Memory B cell (primary cell): ENCODE data around the gene KLHL35.

ENCODE experiments used
- ATAC-seq: fragments of 150-1000 bp; cut with Tn5 transposase; 2 replicates; pipeline ENCODE4 v1.10.0; 2021; ENCODE audit warnings: low read depth, mild to moderate bottlenecking, moderate library complexity
- DNase-seq, 2 donors: peaks; one replicate each; pipeline ENCODE4 v3.0.0; 2022; ENCODE audit warnings: low spot score in 2 of 2
- H3K27ac Mint-ChIP-seq: one replicate; pipeline ENCODE4 v1.8.0; 2022; ENCODE audit warnings: mild to moderate bottlenecking, moderate library complexity, mixed read lengths
- H3K27me3 Mint-ChIP-seq: one replicate; pipeline ENCODE4 v1.8.0; 2022; ENCODE audit warnings: mixed read lengths
- H3K36me3 Mint-ChIP-seq: one replicate; pipeline ENCODE4 v1.8.0; 2022; ENCODE audit warnings: mild to moderate bottlenecking, mixed read lengths
- H3K4me1 Mint-ChIP-seq: one replicate; pipeline ENCODE4 v1.8.0; 2022; ENCODE audit warnings: mixed read lengths
- H3K4me3 Mint-ChIP-seq: one replicate; pipeline ENCODE4 v1.8.0; 2022; ENCODE audit warnings: mild to moderate bottlenecking, moderate library complexity, mixed read lengths
- H3K9me3 Mint-ChIP-seq: one replicate; pipeline ENCODE4 v1.8.0; 2022; ENCODE audit warnings: mixed read lengths

The KLHL35 gene

GRCh38 chr11:75473684-75474083 is 40.7 kb upstream of the KLHL35 start:
- no peak for DNase-seq
- Mint-ChIP-seq H3K36me3 (peaks cover 28% of the 10 kb centered on the region), H3K4me1 (peaks cover 19% of the 10 kb centered on the region), H3K4me3 (no peak overlapping the region), H3K9me3 (no peaks in the 10 kb centered on the region), H3K27ac (no peak overlapping the region), H3K27me3 (no peaks in the 10 kb centered on the region)
- ATAC-seq = no peak

GRCh38 chr11:75472081-75472732 is 39.2 kb upstream of the KLHL35 start:
- Mint-ChIP-seq H3K4me1 (peaks cover 22% of the 10 kb centered on the region), H3K4me3 (no peak overlapping the region), H3K27me3 (no peaks in the 10 kb centered on the region), H3K27ac (no peak overlapping the region), H3K36me3 (peaks cover 27% of the 10 kb centered on the region), H3K9me3 (no peaks in the 10 kb centered on the region)
- ATAC-seq (no peak), DNase-seq (no peak)

- ATAC-seq = no peak
- Mint-ChIP-seq H3K27me3 (no peaks in the 10 kb centered on the region), H3K4me3 (no peak overlapping the region), H3K9me3 (no peaks in the 10 kb centered on the region), H3K4me1 (peaks cover 30% of the 10 kb centered on the region), H3K27ac (no peak overlapping the region), H3K36me3 (peaks cover 30% of the 10 kb centered on the region)
- DNase-seq = no peak
Observed at GRCh38 chr11:75471176-75471973, 38.4 kb upstream of the KLHL35 start.

GRCh38 chr11:75470476-75471080 is 37.6 kb upstream of the KLHL35 start:
- no peak for DNase-seq
- Mint-ChIP-seq H3K36me3 (peaks cover 32% of the 10 kb centered on the region), H3K27ac (no peak overlapping the region), H3K4me3 (no peak overlapping the region), H3K27me3 (no peaks in the 10 kb centered on the region), H3K4me1 (peaks cover 35% of the 10 kb centered on the region), H3K9me3 (no peaks in the 10 kb centered on the region)
- no peak for ATAC-seq

- Mint-ChIP-seq H3K4me1 (peaks cover 31% of the 10 kb centered on the region), H3K27ac (no peak overlapping the region), H3K4me3 (no peak overlapping the region), H3K9me3 (no peaks in the 10 kb centered on the region), H3K27me3 (no peaks in the 10 kb centered on the region), H3K36me3 (peaks cover 29% of the 10 kb centered on the region)
- no peak for ATAC-seq
- DNase-seq = no peak
Observed at GRCh38 chr11:75469785-75470405, 36.9 kb upstream of the KLHL35 start.

GRCh38 chr11:75468534-75469340 is 35.7 kb upstream of the KLHL35 start:
- Mint-ChIP-seq H3K27me3 (no peaks in the 10 kb centered on the region), H3K4me1 (peaks cover 28% of the 10 kb centered on the region), H3K9me3 (no peaks in the 10 kb centered on the region), H3K36me3 (peaks cover 31% of the 10 kb centered on the region), H3K4me3 (no peak overlapping the region), H3K27ac (no peak overlapping the region)
- ATAC-seq = no peak
- DNase-seq = no peak

GRCh38 chr11:75467881-75468280 is 34.9 kb upstream of the KLHL35 start:
- H3K36me3 Mint-ChIP-seq = peaks cover 27% of the 10 kb centered on the region
- H3K4me1 Mint-ChIP-seq = peaks cover 28% of the 10 kb centered on the region
- no peaks in the 10 kb centered on the region for H3K9me3 Mint-ChIP-seq
- H3K4me3 Mint-ChIP-seq = no peak overlapping the region
- DNase-seq (no peak), ATAC-seq (no peak)
- no peaks in the 10 kb centered on the region for H3K27me3 Mint-ChIP-seq
- H3K27ac Mint-ChIP-seq = peak overlapping the region; percentile 49

GRCh38 chr11:75467311-75467710 is 34.3 kb upstream of the KLHL35 start:
- Mint-ChIP-seq H3K9me3 (no peaks in the 10 kb centered on the region), H3K4me1 (peaks cover 26% of the 10 kb centered on the region), H3K36me3 (peaks cover 24% of the 10 kb centered on the region), H3K27me3 (no peaks in the 10 kb centered on the region), H3K27ac (peak overlapping the region; percentile 9), H3K4me3 (no peak overlapping the region)
- DNase-seq = no peak
- ATAC-seq = no peak

GRCh38 chr11:75465701-75466531 is 32.9 kb upstream of the KLHL35 start:
- DNase-seq (no peak), ATAC-seq (no peak)
- Mint-ChIP-seq H3K9me3 (no peaks in the 10 kb centered on the region), H3K4me3 (no peak overlapping the region), H3K27me3 (no peaks in the 10 kb centered on the region), H3K4me1 (peaks cover 25% of the 10 kb centered on the region), H3K36me3 (peaks cover 25% of the 10 kb centered on the region), H3K27ac (peak overlapping the region; percentile 35)

- Mint-ChIP-seq H3K27ac (no peak overlapping the region), H3K4me3 (no peak overlapping the region)
Observed at GRCh38 chr11:75463106-75463774, 30.2 kb upstream of the KLHL35 start.

GRCh38 chr11:75462117-75462653 is 29.2 kb upstream of the KLHL35 start:
- H3K27ac Mint-ChIP-seq = no peak overlapping the region
- no peak for ATAC-seq

More at GRCh38 chr11:75463106-75463774, 30.2 kb upstream of the KLHL35 start:
- DNase-seq = no peak
- Mint-ChIP-seq H3K4me1 (peaks cover 18% of the 10 kb centered on the region), H3K36me3 (peaks cover 21% of the 10 kb centered on the region), H3K9me3 (no peaks in the 10 kb centered on the region), H3K27me3 (no peaks in the 10 kb centered on the region)
- no peak for ATAC-seq

GRCh38 chr11:75461151-75461550 is 28.1 kb upstream of the KLHL35 start:
- H3K4me1 Mint-ChIP-seq = peaks cover 2% of the 10 kb centered on the region
- H3K27me3 Mint-ChIP-seq = no peaks in the 10 kb centered on the region
- no peak overlapping the region for H3K27ac Mint-ChIP-seq
- no peak overlapping the region for H3K4me3 Mint-ChIP-seq
- no peaks in the 10 kb centered on the region for H3K9me3 Mint-ChIP-seq
- DNase-seq (no peak), ATAC-seq (no peak)
- H3K36me3 Mint-ChIP-seq = peaks cover 19% of the 10 kb centered on the region

More at GRCh38 chr11:75462117-75462653, 29.2 kb upstream of the KLHL35 start:
- Mint-ChIP-seq H3K36me3 (peaks cover 20% of the 10 kb centered on the region), H3K4me3 (no peak overlapping the region), H3K4me1 (peaks cover 13% of the 10 kb centered on the region), H3K9me3 (no peaks in the 10 kb centered on the region), H3K27me3 (no peaks in the 10 kb centered on the region)
- no peak for DNase-seq
